Prostate gland (tissue), 2 donors: ENCODE data around the gene ASB6. TPM values are rescaled to one million over a fixed set of nuclear protein-coding genes. Genes with fewer than 3 reads are reported as not detected.

Source experiments
- DNase-seq: peaks from one replicate; pipeline ENCODE4 v3.0.0-alpha.2; 2019; ENCODE audit warnings: low spot score
- H3K27ac ChIP-seq, 2 donors: fragments of 200-600 bp; sonication (generic); 2 replicates each; pipeline ENCODE4 v1.5.1; 2017 to 2019
- H3K27me3 ChIP-seq: fragments of 200-600 bp; sonication (generic); replicated peaks from 2 replicates; pipeline ENCODE4 v1.5.1; 2019; ENCODE audit not compliant: insufficient read depth
- H3K36me3 ChIP-seq, 2 donors: fragments of 200-600 bp; sonication (generic); 1 replicate in 1 of 2; 2 replicates in 1 of 2; pipeline versions ENCODE4 v1.5.1 to v1.8.1; 2017 to 2019
- H3K4me1 ChIP-seq: fragments of 200-600 bp; sonication (generic); replicated peaks from 2 replicates; pipeline ENCODE4 v1.5.1; 2019
- H3K4me3 ChIP-seq, 2 donors: fragments of 200-600 bp; sonication (generic); 2 replicates each; pipeline ENCODE4 v1.5.1; 2017 to 2019
- H3K9me3 ChIP-seq: fragments of 200-600 bp; sonication (generic); 2 replicates; pipeline ENCODE4 v1.5.1; 2017
- POLR2A ChIP-seq: fragments of 450-650 bp; IDR thresholded peaks from one replicate; pipeline ENCODE4 v1.6.1; 2016; ENCODE audit warnings: antibody characterized with exemption, mild to moderate bottlenecking
- POLR2AphosphoS5 ChIP-seq: sonication (generic); formaldehyde crosslinking; IDR thresholded peaks from one replicate; pipeline ENCODE4 v1.6.1; 2017; ENCODE audit warnings: antibody characterized with exemption
- WGBS: methylation state at CpG from one replicate; pipeline ENCODE4 v1.1.5; 2018; 5-methylcytosine and 5-hydroxymethylcytosine counted together
- intact Hi-C: fragments of 100-400 bp; cut with DNase I; formaldehyde crosslinking; loops from one replicate; pipeline ENCODE4 v1.14.2; 2022
- total RNA-seq, 2 donors: library from RNA; depleted of rRNA; stranded (reverse); fragments of >200 nt; gene quantifications; one replicate each; pipeline ENCODE4 v1.1.0, GENCODE V29; 2016
- TF ChIP-seq, protein P1 (sequence below), 4 experiments: fragments of 200-600 bp in 2 of 4; fragments of 450-650 bp in 2 of 4; sonication (generic) in 2 of 4; IDR thresholded peaks; 1 replicate in 3 of 4; 2 replicates in 1 of 4; pipeline ENCODE4 v1.5.1; 2016 to 2019; ENCODE audit warnings: antibody characterized with exemption in 4 of 4, mild to moderate bottlenecking in 2 of 4, moderate library complexity in 2 of 4

ASB6 gene
- total RNA-seq, 2 donors from 2014 or later: 25.2 to 50.3 TPM

DNA sequence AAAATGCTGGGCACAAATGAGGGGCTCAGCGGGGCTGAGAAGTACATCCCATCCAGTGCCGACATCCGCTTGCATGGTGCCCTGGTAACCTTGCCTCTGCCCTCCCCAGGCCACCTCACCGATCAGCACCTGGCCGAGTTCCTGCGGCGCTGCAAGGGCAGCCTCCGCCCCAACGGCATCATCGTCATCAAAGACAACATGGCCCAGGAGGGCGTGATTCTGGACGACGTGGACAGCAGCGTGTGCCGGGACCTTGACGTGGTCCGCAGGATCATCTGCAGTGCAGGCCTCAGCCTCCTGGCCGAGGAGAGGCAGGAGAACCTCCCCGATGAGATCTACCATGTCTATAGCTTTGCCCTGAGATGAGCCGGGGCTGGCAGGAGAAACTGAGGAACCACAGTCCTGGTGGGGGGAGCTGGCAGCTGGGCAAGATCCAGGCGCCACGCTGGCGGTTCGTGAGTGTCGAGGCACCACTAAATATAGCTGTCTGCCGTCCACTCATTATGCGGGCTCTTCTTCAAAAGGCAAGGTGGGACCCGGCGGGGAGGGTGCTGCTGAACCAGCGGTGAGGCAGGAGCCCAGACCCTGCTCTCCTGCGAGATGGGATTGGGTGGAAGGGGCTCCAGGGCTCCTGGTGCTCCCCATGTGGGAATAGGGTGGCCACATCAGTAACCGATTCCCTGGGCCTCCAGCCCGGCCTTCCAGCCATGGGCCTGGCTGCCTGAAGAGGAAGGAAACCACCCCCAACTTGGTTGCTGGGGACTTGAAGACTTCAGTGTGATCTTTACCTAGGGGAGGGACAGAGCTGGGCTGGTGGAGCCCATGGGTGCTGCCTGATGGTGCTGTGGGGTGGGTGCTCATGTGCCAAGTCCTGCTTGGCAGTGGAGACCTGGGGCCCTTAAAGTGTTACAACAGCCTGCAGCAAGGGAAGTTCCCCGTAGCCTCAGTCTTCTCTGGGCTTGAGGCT lies 6.6 kb downstream of the ASB6 start:
- no peak overlapping the region for H3K27ac ChIP-seq

DNA sequence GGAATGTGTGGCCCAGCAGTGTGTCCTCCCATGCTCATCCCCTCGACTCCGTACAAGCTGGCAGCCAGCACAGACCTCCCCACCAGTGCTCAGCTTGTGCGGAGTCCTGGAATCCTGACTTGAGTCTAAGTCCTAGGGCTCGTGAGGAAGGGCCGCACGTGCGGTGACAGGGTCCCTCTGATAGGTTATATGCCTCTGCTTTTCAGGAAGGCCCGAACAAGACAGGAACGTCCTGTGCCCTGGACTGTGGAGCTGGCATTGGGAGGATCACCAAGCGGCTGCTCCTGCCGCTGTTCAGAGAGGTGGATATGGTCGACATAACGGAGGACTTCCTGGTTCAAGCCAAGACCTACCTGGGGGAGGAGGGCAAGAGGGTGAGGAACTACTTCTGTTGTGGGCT lies 8.1 kb downstream of the ASB6 start:
- intact Hi-C loops: no loop called here
- WGBS: 81% methylated on average over 12 of the region's 13 CpGs
- H3K27me3 ChIP-seq: no peaks in the 10 kb centered on the region
- H3K9me3 ChIP-seq: no peaks in the 10 kb centered on the region
- TF ChIP-seq POLR2A (no peak), POLR2AphosphoS5 (no peak)
- TF ChIP-seq, protein P1, sequence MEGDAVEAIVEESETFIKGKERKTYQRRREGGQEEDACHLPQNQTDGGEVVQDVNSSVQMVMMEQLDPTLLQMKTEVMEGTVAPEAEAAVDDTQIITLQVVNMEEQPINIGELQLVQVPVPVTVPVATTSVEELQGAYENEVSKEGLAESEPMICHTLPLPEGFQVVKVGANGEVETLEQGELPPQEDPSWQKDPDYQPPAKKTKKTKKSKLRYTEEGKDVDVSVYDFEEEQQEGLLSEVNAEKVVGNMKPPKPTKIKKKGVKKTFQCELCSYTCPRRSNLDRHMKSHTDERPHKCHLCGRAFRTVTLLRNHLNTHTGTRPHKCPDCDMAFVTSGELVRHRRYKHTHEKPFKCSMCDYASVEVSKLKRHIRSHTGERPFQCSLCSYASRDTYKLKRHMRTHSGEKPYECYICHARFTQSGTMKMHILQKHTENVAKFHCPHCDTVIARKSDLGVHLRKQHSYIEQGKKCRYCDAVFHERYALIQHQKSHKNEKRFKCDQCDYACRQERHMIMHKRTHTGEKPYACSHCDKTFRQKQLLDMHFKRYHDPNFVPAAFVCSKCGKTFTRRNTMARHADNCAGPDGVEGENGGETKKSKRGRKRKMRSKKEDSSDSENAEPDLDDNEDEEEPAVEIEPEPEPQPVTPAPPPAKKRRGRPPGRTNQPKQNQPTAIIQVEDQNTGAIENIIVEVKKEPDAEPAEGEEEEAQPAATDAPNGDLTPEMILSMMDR (IDR thresholded peaks at IDR 0.05): no peak
- no peak overlapping the region for H3K4me3 ChIP-seq
- H3K36me3 ChIP-seq: peaks cover 14 to 40% of the 10 kb centered on the region in 2 donors
- DNase-seq: no peak
- no peak overlapping the region for H3K27ac ChIP-seq
- H3K4me1 ChIP-seq: no peaks in the 10 kb centered on the region

More for the DNA sequence above, 6.6 kb downstream of the ASB6 start:
- DNase-seq: no peak
- Histone ChIP-seq H3K27me3 (no peaks in the 10 kb centered on the region), H3K9me3 (no peaks in the 10 kb centered on the region), H3K4me1 (peaks cover 5% of the 10 kb centered on the region), H3K36me3 (peaks cover 14 to 40% of the 10 kb centered on the region in 2 donors), H3K4me3 (no peak overlapping the region)
- WGBS: 91% methylated on average over 34 of the region's 34 CpGs
- TF ChIP-seq POLR2A (no peak), POLR2AphosphoS5 (no peak)
- TF ChIP-seq, protein P1 (IDR thresholded peaks at IDR 0.05): no peak
- intact Hi-C loops: no loop called here

DNA sequence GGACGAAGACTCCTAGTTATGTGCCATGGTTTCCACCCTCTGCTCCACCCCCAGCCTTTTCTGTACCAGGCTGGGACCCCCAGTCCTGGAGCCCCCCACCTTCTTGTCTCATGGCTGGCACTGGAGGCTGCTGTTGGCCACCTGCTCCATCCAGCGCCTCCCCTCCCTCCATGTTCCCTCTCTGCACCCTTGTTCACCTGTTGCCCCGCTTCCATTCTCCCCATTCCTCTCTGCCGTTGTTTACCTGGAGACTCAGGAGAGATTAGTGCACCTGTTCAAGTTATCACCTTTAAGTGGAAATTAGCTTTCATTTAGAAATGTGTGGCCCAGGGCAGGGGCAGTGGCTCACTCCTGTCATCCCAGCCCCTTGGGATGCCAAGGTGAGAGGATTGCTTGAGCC lies 8.7 kb downstream of the ASB6 start:
- Histone ChIP-seq H3K27me3 (no peaks in the 10 kb centered on the region), H3K27ac (no peak overlapping the region), H3K4me3 (no peak overlapping the region), H3K9me3 (no peaks in the 10 kb centered on the region), H3K4me1 (peaks cover 4% of the 10 kb centered on the region), H3K36me3 (peaks cover 14 to 37% of the 10 kb centered on the region in 2 donors)
- TF ChIP-seq, protein P1 (IDR thresholded peaks at IDR 0.05): no peak
- TF ChIP-seq POLR2A (no peak), POLR2AphosphoS5 (no peak)
- DNase-seq: no peak
- intact Hi-C loops: no loop called here
- 93% methylated on average over 4 of the region's 4 CpGs for WGBS

DNA sequence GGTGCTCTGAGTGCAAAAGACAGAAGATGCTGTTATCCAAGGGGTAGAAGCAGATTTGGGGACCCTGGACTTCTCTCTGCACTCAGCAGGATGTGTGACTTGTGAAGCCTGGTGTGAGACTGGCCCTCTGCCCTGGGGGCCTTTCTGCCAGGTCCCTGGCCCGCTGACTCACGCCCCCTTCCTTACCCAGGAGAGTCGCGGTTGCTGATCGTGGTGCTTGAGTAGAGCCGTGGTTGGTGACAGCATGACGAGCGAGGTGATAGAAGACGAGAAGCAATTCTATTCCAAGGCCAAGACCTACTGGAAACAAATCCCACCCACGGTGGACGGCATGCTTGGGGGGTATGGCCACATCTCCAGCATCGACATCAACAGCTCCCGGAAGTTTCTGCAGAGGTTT lies 9.5 kb downstream of the ASB6 start:
- Histone ChIP-seq H3K4me3 (no peak overlapping the region), H3K4me1 (peaks cover 11% of the 10 kb centered on the region), H3K27ac (no peak overlapping the region), H3K27me3 (no peaks in the 10 kb centered on the region), H3K36me3 (peaks cover 14 to 35% of the 10 kb centered on the region in 2 donors), H3K9me3 (no peaks in the 10 kb centered on the region)
- intact Hi-C loops: no loop called here
- DNase-seq: no peak
- 72% methylated on average over 13 of the region's 13 CpGs for WGBS
- TF ChIP-seq, protein P1 (IDR thresholded peaks at IDR 0.05): no peak
- TF ChIP-seq POLR2A (no peak), POLR2AphosphoS5 (no peak)
